ENCODE measurements around the gene TNFRSF1A. TPM values are rescaled to one million over a fixed set of nuclear protein-coding genes. Genes with fewer than 3 reads are reported as not detected.

The TNFRSF1A gene
- total RNA-seq, 3 donors from 2014 or later (not counting 1 experiment from before 2014, with no cell fraction given): 75.7 to 116 (median 87.3) TPM

GRCh38 chr12:6352193-6353173 is 10.6 kb upstream of the TNFRSF1A start:
- Mint-ChIP-seq H3K9me3 (no peaks in the 10 kb centered on the region), H3K36me3 (no peaks in the 10 kb centered on the region), H3K4me1 (peaks cover 0 to 22% of the 10 kb centered on the region in 2 donors), H3K4me3 (no peak overlapping the region), H3K27me3 (ENCODE audit: low read depth in 2 of 2) (no peaks in the 10 kb centered on the region), H3K27ac (no peak overlapping the region)
- Histone ChIP-seq H3K9me3 (ENCODE audit: control insufficient read depth, insufficient read depth, low read length) (no peaks in the 10 kb centered on the region), H3K4me3 (ENCODE audit: low read length) (no peak overlapping the region), H3K4me1 (ENCODE audit: control insufficient read depth, insufficient read depth, low read length) (peaks cover 8% of the 10 kb centered on the region), H3K36me3 (ENCODE audit: control insufficient read depth, insufficient read depth, low read length) (no peaks in the 10 kb centered on the region), H3K27me3 (ENCODE audit: control insufficient read depth, insufficient read depth, low read length) (no peaks in the 10 kb centered on the region), H3K27ac (ENCODE audit: low read length) (no peak overlapping the region)
- intact Hi-C loops (cut with micrococcal nuclease): no loop called here
- WGBS (ENCODE audit: insufficient coverage): 68% methylated on average over 8 of the region's 9 CpGs
- DNase-seq (no peak), ATAC-seq (no peak)
- TF ChIP-seq, protein P1, sequence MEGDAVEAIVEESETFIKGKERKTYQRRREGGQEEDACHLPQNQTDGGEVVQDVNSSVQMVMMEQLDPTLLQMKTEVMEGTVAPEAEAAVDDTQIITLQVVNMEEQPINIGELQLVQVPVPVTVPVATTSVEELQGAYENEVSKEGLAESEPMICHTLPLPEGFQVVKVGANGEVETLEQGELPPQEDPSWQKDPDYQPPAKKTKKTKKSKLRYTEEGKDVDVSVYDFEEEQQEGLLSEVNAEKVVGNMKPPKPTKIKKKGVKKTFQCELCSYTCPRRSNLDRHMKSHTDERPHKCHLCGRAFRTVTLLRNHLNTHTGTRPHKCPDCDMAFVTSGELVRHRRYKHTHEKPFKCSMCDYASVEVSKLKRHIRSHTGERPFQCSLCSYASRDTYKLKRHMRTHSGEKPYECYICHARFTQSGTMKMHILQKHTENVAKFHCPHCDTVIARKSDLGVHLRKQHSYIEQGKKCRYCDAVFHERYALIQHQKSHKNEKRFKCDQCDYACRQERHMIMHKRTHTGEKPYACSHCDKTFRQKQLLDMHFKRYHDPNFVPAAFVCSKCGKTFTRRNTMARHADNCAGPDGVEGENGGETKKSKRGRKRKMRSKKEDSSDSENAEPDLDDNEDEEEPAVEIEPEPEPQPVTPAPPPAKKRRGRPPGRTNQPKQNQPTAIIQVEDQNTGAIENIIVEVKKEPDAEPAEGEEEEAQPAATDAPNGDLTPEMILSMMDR (IDR thresholded peaks at IDR 0.05): no peak

DNA sequence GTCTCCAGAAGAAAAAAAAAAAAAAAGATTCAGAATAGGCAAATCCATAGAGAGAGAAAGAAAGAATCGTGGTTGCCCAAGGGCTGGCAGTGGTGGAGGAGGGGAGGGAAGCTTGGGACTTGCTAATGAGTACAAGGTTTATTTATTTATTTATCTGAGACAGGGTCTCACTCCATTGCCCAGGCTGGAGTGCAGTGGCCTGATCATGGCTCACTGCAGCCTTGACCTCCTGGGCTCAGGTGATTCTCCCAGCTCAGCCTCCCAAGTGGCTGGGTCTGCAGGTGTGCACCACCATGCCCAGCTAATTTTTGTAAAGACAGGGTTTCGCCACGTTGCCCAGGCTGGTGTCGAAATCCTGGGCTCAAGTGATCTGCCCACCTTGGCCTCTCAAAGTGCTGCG is 9.7 kb upstream of the TNFRSF1A start:
- no peaks in the 10 kb centered on the region for H3K9me3 ChIP-seq (ENCODE audit: control insufficient read depth, insufficient read depth, low read length)
- Mint-ChIP-seq H3K36me3 (no peaks in the 10 kb centered on the region), H3K9me3 (no peaks in the 10 kb centered on the region), H3K4me3 (no peak overlapping the region), H3K27ac (no peak overlapping the region), H3K4me1 (peaks cover 0 to 28% of the 10 kb centered on the region in 2 donors), H3K27me3 (ENCODE audit: low read depth in 2 of 2) (no peaks in the 10 kb centered on the region)
- TF ChIP-seq, protein P1 (IDR thresholded peaks at IDR 0.05): no peak
- peaks cover 14% of the 10 kb centered on the region for H3K4me1 ChIP-seq (ENCODE audit: control insufficient read depth, insufficient read depth, low read length)
- H3K27ac ChIP-seq (ENCODE audit: low read length): no peak overlapping the region
- intact Hi-C loops (cut with micrococcal nuclease): no loop called here
- WGBS (ENCODE audit: insufficient coverage): 84% methylated on average over 5 of the region's 5 CpGs
- no peak overlapping the region for H3K4me3 ChIP-seq (ENCODE audit: low read length)
- no peak for DNase-seq
- no peaks in the 10 kb centered on the region for H3K27me3 ChIP-seq (ENCODE audit: control insufficient read depth, insufficient read depth, low read length)
- no peak for ATAC-seq
- H3K36me3 ChIP-seq (ENCODE audit: control insufficient read depth, insufficient read depth, low read length): no peaks in the 10 kb centered on the region

DNA sequence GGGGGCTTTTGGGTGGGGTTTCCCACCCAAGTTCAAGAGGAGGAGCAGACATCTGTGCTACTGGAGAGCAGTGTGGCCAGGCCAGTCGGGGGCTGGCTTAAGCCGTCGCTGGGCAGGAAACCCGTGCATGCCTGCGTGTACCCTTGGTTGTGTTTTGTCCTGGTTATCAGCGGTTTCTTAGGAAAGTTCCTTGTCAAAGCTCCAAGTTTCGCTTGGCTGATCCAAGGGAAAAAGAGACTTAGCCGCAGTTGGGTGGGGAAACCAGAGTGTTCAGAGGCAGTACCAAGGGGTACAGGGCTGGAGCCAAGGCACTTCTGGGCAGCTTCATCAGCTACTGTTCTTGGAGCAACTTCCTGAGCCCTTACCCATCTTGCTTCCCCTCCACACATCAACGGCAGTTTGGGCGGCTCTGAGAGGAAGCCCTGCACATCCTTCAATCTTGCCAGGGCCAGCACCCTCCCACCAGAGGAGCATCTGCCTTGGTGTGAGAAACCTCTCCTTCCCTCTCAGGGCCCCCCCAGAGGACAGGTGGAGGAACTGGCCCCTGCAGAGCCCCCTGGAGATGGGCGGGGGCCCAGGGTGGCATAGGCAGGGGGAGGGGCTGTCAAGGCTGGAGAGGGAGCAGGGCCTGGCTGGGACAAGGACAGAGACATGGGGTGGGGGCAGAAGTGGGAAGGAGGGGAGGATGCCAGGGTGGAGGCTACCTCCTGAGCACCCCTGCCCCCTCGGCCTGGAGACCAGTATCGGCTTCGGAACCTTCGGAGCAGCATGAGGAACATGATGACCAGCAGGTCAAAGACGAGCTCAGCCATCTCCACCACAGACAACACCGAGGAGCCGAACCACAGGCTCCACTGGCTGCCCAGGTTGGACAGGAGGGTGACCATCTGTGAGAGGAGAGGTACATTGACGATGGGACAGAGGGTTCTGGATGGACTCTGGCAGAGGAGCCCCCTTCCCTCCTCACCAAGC is 5.8 kb upstream of the TNFRSF1A start:
- H3K4me3 ChIP-seq (ENCODE audit: low read length): no peak overlapping the region
- no peaks in the 10 kb centered on the region for H3K27me3 Mint-ChIP-seq (ENCODE audit: low read depth in 2 of 2)
- peaks cover 27 to 44% of the 10 kb centered on the region in 2 donors for H3K4me1 Mint-ChIP-seq
- WGBS (ENCODE audit: insufficient coverage): 50% methylated on average over 17 of the region's 19 CpGs
- TF ChIP-seq, protein P1 (IDR thresholded peaks at IDR 0.05): no peak
- no peaks in the 10 kb centered on the region for H3K36me3 ChIP-seq (ENCODE audit: control insufficient read depth, insufficient read depth, low read length)
- DNase-seq (peak in 1 of 2 donors; percentile 42), ATAC-seq (no peak)
- H3K9me3 ChIP-seq (ENCODE audit: control insufficient read depth, insufficient read depth, low read length): no peaks in the 10 kb centered on the region
- peak overlapping the region in 1 of 2 donors; percentile 88 for H3K27ac Mint-ChIP-seq
- no peaks in the 10 kb centered on the region for H3K36me3 Mint-ChIP-seq
- no peaks in the 10 kb centered on the region for H3K27me3 ChIP-seq (ENCODE audit: control insufficient read depth, insufficient read depth, low read length)
- no peak overlapping the region for H3K4me3 Mint-ChIP-seq
- H3K4me1 ChIP-seq (ENCODE audit: control insufficient read depth, insufficient read depth, low read length): peaks cover 38% of the 10 kb centered on the region
- no peak overlapping the region for H3K27ac ChIP-seq (ENCODE audit: low read length)
- H3K9me3 Mint-ChIP-seq: no peaks in the 10 kb centered on the region
- intact Hi-C loops (cut with micrococcal nuclease): no loop called here

Data from natural killer cell (primary cell).